Right lobe of liver (tissue), 4 donors: ENCODE measurements around the gene DDX20.

Experiments used
- CTCF ChIP-seq, 4 donors: fragments of 200-600 bp in 3 of 4; fragments of 450-650 bp in 1 of 4; IDR thresholded peaks; one replicate each; pipeline versions ENCODE4 v1.5.1 to v1.8.0; 2016 to 2022; ENCODE audit warnings: antibody characterized with exemption in 4 of 4, mild to moderate bottlenecking in 2 of 4
- POLR2A ChIP-seq: fragments of 450-650 bp; IDR thresholded peaks from one replicate; pipeline ENCODE4 v1.6.1; 2017; ENCODE audit warnings: antibody characterized with exemption, mild to moderate bottlenecking
- donor health status: DM: no; HTN: no; CAD: no.
- donor health status: DM: no; HTN: no; CAD: no.
- donor health status: DM: no; HTN: yes; CAD: no.

- TF ChIP-seq CTCF (IDR thresholded peaks at IDR 0.05) (no peak), POLR2A (no peak)
Observed at GRCh38 chr1:111749628-111750027, 6.1 kb upstream of the DDX20 start.
